Esophagus squamous epithelium (tissue), 5 donors: ENCODE results near the gene BTBD18. TPM values are rescaled to one million over a fixed set of nuclear protein-coding genes. Genes with fewer than 3 reads are reported as not detected.

Source experiments
- DNase-seq: peaks from one replicate; lab custom pipeline; 2025; lab: John Stamatoyannopoulos, UW
- H3K27ac ChIP-seq, 4 donors: fragments of 200-600 bp; sonication (generic); one replicate each; pipeline ENCODE4 v1.5.1; 2016 to 2019; ENCODE audit warnings: mild to moderate bottlenecking in 1 of 4
- H3K27me3 ChIP-seq, 4 donors: fragments of 200-600 bp; sonication (generic); 1 replicate in 3 of 4; 2 replicates in 1 of 4; pipeline versions ENCODE4 v1.5.1 to v1.6.0; 2017 to 2021; ENCODE audit warnings: antibody characterized with exemption in 1 of 4
- H3K36me3 ChIP-seq, 3 donors: fragments of 200-600 bp; sonication (generic); one replicate each; pipeline ENCODE4 v1.5.1; 2016 to 2019
- H3K4me1 ChIP-seq, 3 donors: fragments of 200-600 bp; sonication (generic); one replicate each; pipeline ENCODE4 v1.5.1; 2017 to 2019
- H3K4me3 ChIP-seq, 4 donors: fragments of 200-600 bp; sonication (generic); 1 replicate in 3 of 4; 2 replicates in 1 of 4; pipeline ENCODE4 v1.5.1; 2016 to 2019; ENCODE audit warnings: mild to moderate bottlenecking in 2 of 4, moderate library complexity in 1 of 4
- H3K9me3 ChIP-seq, 3 donors: fragments of 200-600 bp; sonication (generic); one replicate each; pipeline ENCODE4 v1.5.1; 2016 to 2019
- POLR2A ChIP-seq, 4 donors: fragments of 450-650 bp; IDR thresholded peaks; one replicate each; pipeline ENCODE4 v1.6.1; 2017; ENCODE audit warnings: antibody characterized with exemption in 4 of 4, mild to moderate bottlenecking in 4 of 4, moderate library complexity in 3 of 4
- WGBS, 2 donors: methylation state at CpG; one replicate each; pipeline ENCODE4 v1.1.5; 2018; 5-methylcytosine and 5-hydroxymethylcytosine counted together
- intact Hi-C: fragments of 100-400 bp; cut with DNase I; formaldehyde crosslinking; loops from one replicate; pipeline ENCODE4 v1.15.0; 2022
- total RNA-seq, 4 donors: library from RNA; depleted of rRNA; stranded (reverse); fragments of >200 nt; gene quantifications; one replicate each; pipeline ENCODE4 v1.1.0, GENCODE V29; 2016
- TF ChIP-seq, protein P1 (sequence below), 6 experiments: fragments of 450-650 bp in 4 of 6; fragments of 200-600 bp in 2 of 6; sonication (generic) in 2 of 6; IDR thresholded peaks; one replicate each; pipeline ENCODE4 v1.5.1; 2016 to 2019; ENCODE audit warnings: antibody characterized with exemption in 6 of 6, mild to moderate bottlenecking in 4 of 6, moderate library complexity in 4 of 6
- donor health status: DM: yes; HTN: yes; CAD: no.

The BTBD18 gene
- total RNA-seq, 4 donors from 2014 or later = not detected

DNA sequence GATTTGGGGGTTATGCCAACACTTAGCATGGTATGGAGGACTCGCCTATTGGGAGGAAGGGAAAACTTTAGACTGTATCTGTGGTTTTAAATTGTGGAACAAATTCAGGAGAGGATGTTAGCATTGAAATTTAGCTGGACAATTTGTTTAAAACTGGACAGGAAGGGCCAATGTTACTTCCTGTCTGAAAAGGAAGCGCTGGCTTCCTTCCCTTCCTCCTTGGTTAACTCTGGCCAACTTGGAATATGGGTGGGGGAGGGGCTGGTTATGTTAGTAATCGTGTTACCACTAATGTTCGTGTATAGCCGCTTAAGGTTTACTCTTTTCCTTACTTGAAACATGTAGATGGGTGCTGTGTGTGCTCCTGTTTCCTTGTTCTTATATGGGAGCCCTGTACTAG lies 23.9 kb upstream of the BTBD18 start:
- Histone ChIP-seq H3K27me3 (no peaks in the 10 kb centered on the region), H3K4me1 (peaks cover 43 to 100% (median 97%) of the 10 kb centered on the region in 3 donors), H3K9me3 (no peaks in the 10 kb centered on the region), H3K36me3 (peaks cover 0 to 20% (median 0%) of the 10 kb centered on the region in 3 donors), H3K27ac (peak overlapping the region; percentile 82 to 92 (median 90)), H3K4me3 (peak overlapping the region in 2 of 4 donors; percentile 0 to 31)
- intact Hi-C loops = no loop called here
- TF ChIP-seq, protein P1, sequence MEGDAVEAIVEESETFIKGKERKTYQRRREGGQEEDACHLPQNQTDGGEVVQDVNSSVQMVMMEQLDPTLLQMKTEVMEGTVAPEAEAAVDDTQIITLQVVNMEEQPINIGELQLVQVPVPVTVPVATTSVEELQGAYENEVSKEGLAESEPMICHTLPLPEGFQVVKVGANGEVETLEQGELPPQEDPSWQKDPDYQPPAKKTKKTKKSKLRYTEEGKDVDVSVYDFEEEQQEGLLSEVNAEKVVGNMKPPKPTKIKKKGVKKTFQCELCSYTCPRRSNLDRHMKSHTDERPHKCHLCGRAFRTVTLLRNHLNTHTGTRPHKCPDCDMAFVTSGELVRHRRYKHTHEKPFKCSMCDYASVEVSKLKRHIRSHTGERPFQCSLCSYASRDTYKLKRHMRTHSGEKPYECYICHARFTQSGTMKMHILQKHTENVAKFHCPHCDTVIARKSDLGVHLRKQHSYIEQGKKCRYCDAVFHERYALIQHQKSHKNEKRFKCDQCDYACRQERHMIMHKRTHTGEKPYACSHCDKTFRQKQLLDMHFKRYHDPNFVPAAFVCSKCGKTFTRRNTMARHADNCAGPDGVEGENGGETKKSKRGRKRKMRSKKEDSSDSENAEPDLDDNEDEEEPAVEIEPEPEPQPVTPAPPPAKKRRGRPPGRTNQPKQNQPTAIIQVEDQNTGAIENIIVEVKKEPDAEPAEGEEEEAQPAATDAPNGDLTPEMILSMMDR (IDR thresholded peaks at IDR 0.05) = no peak
- TF ChIP-seq POLR2A (IDR thresholded peaks at IDR 0.05) = no peak
- DNase-seq = no peak
- 46 to 57% methylated on average over 5 of the region's 5 CpGs for WGBS, 2 donors

DNA sequence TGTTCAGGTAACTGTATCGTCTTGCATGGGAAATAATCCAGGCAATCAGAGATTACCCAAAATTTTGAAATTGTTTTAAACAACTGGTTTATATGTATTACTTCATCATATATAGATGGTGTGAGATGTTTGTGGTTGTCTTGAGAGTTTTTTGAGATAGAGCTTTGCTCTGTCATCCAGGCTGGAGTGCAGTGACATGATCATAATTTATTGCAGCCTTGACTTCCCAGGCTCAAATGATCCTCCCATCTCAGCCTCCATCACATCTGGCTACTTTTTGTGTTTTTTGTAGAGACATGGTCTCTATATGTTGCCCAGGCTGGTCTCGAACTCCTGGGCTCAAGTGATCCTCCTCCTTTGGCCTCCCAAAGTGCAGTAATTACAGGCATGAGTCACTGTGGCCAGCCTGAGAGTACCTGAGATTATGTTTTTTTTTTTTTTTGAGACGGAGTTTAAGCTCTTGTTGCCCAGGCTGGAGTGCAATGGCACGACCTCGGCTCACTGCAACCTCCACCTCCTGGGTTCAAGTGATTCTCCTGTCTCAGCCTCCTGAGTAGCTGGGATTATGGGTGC lies 21.5 kb upstream of the BTBD18 start:
- Histone ChIP-seq H3K4me3 (no peak overlapping the region), H3K9me3 (no peaks in the 10 kb centered on the region), H3K27ac (peak overlapping the region in 2 of 4 donors; percentile 61 to 92), H3K36me3 (peaks cover 0 to 29% (median 0%) of the 10 kb centered on the region in 3 donors), H3K4me1 (peaks cover 35 to 100% (median 94%) of the 10 kb centered on the region in 3 donors), H3K27me3 (no peaks in the 10 kb centered on the region)
- 37 to 80% methylated on average over 3 to 5 of the region's 5 CpGs for WGBS, 2 donors
- no peak for DNase-seq
- no peak for TF ChIP-seq POLR2A (IDR thresholded peaks at IDR 0.05)
- intact Hi-C loops = no loop called here

DNA sequence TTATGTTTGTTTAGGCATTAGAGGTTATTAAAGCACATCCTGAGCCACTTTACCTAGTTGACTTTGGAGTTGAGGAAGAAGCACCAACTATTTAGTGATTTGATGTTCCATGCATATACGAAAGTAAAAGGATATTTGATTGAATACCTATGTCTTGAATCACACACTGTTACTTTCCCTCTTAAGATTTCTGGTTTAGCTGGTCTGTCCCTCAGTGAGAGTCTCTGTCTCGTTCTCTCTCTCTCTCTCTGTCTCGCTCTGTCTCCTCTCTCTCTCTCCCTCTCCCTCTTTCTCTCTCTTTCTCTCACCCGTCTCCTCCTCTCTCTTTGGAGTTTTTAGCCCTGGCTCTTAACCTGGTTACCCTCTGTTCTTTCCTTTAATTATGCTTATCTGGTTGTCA lies 20.9 kb upstream of the BTBD18 start:
- peak overlapping the region in 1 of 4 donors; percentile 3 for H3K4me3 ChIP-seq
- H3K27ac ChIP-seq = peak overlapping the region; percentile 11 to 92 (median 47)
- peaks cover 29 to 100% (median 92%) of the 10 kb centered on the region in 3 donors for H3K4me1 ChIP-seq
- no peaks in the 10 kb centered on the region for H3K9me3 ChIP-seq
- no peak for TF ChIP-seq POLR2A (IDR thresholded peaks at IDR 0.05)
- TF ChIP-seq, protein P1 (IDR thresholded peaks at IDR 0.05) = no peak
- peaks cover 0 to 29% (median 0%) of the 10 kb centered on the region in 3 donors for H3K36me3 ChIP-seq
- 34 to 47% methylated on average over 4 of the region's 4 CpGs for WGBS, 2 donors
- no peak for DNase-seq
- H3K27me3 ChIP-seq = no peaks in the 10 kb centered on the region
- intact Hi-C loops = no loop called here

DNA sequence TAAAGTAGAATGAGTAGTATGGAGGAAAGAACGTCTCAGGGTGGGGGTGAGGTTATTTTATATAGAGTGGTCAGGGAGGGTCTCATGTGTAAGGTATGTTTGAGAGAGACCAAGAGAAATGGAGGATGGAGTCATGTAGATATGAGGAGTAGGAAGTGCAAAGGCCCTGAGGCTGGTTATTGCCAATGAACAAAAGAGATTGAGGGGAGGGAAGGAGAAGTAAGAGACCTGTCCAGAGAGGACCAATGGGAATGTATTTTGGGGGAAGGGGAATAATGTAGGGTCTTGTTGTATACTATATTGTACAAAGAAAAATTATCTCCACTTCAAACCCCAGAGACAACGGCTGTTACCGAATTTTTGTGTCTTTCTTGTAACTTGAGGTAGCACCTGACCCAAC lies 19.7 kb upstream of the BTBD18 start:
- H3K4me3 ChIP-seq = no peak overlapping the region
- WGBS, 2 donors = 87 to 90% methylated on average over 3 of the region's 3 CpGs
- H3K9me3 ChIP-seq = no peaks in the 10 kb centered on the region
- TF ChIP-seq POLR2A (IDR thresholded peaks at IDR 0.05) = no peak
- TF ChIP-seq, protein P1 (IDR thresholded peaks at IDR 0.05) = no peak
- H3K4me1 ChIP-seq = peaks cover 22 to 100% (median 90%) of the 10 kb centered on the region in 3 donors
- peaks cover 0 to 36% (median 0%) of the 10 kb centered on the region in 3 donors for H3K36me3 ChIP-seq
- peak overlapping the region in 2 of 4 donors; percentile 61 to 92 for H3K27ac ChIP-seq
- intact Hi-C loops = no loop called here
- no peaks in the 10 kb centered on the region for H3K27me3 ChIP-seq
- no peak for DNase-seq

DNA sequence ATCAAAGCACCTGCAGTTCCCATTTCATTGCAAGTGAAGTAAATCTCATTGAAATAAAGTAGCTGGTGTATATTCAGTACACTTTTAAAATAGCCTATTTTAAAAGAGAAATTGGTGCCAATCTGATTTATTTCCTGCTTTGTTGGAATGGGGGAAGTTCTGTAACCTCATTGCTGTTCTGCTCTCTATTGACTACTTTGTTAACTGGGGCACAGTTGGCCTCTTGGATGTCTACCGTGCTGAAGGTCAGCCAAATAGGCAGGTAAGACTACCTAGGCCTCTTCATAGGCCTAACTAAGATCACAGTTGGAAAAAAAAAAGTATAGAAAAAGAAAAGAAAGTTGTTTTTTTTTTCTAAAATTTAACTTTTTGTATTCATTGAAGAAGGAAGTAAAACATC lies 19.2 kb upstream of the BTBD18 start:
- TF ChIP-seq, protein P1 (IDR thresholded peaks at IDR 0.05) = no peak
- no peak for TF ChIP-seq POLR2A (IDR thresholded peaks at IDR 0.05)
- intact Hi-C loops = no loop called here
- no peak for DNase-seq
- Histone ChIP-seq H3K27me3 (no peaks in the 10 kb centered on the region), H3K4me3 (no peak overlapping the region), H3K4me1 (peaks cover 16 to 100% (median 88%) of the 10 kb centered on the region in 3 donors), H3K27ac (peak overlapping the region in 2 of 4 donors; percentile 29 to 92), H3K36me3 (peaks cover 0 to 36% (median 0%) of the 10 kb centered on the region in 3 donors), H3K9me3 (no peaks in the 10 kb centered on the region)
- 29 to 42% methylated on average over 1 of the region's 1 CpG for WGBS, 2 donors
